Lower lobe of right lung (tissue), 2 donors: ENCODE data around the gene GMDS. TPM values are rescaled to one million over a fixed set of nuclear protein-coding genes. Genes with fewer than 3 reads are reported as not detected.

ENCODE experiments used
- ATAC-seq, 2 donors: fragments of 200-7000 bp; cut with Tn5 transposase; one replicate each; pipeline ENCODE4 v1.9.1; 2020 to 2022; ENCODE audit warnings: mild to moderate bottlenecking in 2 of 2, moderate library complexity in 2 of 2
- DNase-seq: peaks from one replicate; pipeline ENCODE4 v3.0.0-alpha.2; 2020
- H3K27ac ChIP-seq: fragments of 200-600 bp; one replicate; pipeline ENCODE4 v1.8.0; 2022
- H3K27me3 ChIP-seq: fragments of 200-600 bp; one replicate; pipeline ENCODE4 v1.8.0; 2022; ENCODE audit warnings: low read depth
- H3K36me3 ChIP-seq: fragments of 200-600 bp; one replicate; pipeline ENCODE4 v1.8.0; 2022; ENCODE audit warnings: mild to moderate bottlenecking
- H3K4me1 ChIP-seq: fragments of 200-600 bp; one replicate; pipeline ENCODE4 v1.8.0; 2022
- H3K4me3 ChIP-seq: fragments of 200-600 bp; one replicate; pipeline ENCODE4 v1.8.0; 2022; ENCODE audit warnings: mild to moderate bottlenecking
- H3K9me3 ChIP-seq: fragments of 200-600 bp; one replicate; pipeline ENCODE4 v1.8.0; 2022
- intact Hi-C: fragments of 100-400 bp; cut with DNase I; formaldehyde crosslinking; loops from one replicate; pipeline ENCODE4 v1.11.0; 2022
- total RNA-seq: library from RNA; stranded (reverse); fragmentation: NEBNext Ultra II Directional; extraction: Animal tissue kit (Norgen Biotek cat#: 25700); gene quantifications from one replicate; pipeline ENCODE4 v1.2.1, GENCODE V29; 2021
- TF ChIP-seq, protein P1 (sequence below): fragments of 200-600 bp; IDR thresholded peaks from one replicate; pipeline ENCODE4 v1.8.0; 2022; ENCODE audit warnings: antibody characterized with exemption, mild to moderate bottlenecking
- donor health status: DM: no; HTN: yes; CAD: no; lungs with severe emphysema.

GMDS gene
- total RNA-seq, 1 donor from 2014 or later = 12.7 TPM

DNA sequence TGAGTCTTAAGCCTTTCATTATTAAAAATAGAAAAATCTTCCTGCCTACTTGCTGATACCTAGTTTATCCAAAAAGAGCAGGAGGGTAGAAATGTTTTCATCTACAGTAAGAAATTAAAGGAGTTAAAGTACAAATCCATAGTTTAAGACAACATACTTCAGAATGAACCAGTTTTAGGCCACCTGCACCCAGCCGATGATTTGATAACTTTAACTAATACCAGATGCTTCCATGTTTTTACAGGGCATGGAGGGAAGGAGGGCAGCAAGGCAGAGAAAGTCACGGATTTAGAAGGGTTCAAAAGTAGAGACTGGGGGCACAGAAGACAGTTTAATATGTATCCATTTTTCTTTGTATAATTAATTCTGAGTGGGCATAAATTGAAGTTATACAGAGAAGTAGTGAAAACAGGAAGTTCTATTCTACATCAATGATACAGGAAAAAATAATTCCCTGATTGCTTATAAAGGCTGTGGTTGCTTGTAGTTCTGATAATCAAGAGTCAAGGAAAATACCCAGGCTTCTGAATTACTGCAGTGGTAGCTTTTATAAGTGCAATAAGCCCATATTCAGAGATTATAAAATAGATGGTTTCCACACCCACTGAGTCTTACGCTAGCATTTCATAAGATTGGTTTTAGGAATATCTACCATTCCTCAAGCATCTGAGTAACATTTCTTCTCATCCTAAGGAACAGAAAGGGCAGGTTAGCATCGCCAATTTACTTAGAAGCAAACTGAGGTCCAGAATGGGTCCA lies 72.0 kb downstream of the GMDS start:
- ATAC-seq (no peak), DNase-seq (no peak)
- no peaks in the 10 kb centered on the region for H3K9me3 ChIP-seq
- H3K4me3 ChIP-seq = no peak overlapping the region
- TF ChIP-seq, protein P1, sequence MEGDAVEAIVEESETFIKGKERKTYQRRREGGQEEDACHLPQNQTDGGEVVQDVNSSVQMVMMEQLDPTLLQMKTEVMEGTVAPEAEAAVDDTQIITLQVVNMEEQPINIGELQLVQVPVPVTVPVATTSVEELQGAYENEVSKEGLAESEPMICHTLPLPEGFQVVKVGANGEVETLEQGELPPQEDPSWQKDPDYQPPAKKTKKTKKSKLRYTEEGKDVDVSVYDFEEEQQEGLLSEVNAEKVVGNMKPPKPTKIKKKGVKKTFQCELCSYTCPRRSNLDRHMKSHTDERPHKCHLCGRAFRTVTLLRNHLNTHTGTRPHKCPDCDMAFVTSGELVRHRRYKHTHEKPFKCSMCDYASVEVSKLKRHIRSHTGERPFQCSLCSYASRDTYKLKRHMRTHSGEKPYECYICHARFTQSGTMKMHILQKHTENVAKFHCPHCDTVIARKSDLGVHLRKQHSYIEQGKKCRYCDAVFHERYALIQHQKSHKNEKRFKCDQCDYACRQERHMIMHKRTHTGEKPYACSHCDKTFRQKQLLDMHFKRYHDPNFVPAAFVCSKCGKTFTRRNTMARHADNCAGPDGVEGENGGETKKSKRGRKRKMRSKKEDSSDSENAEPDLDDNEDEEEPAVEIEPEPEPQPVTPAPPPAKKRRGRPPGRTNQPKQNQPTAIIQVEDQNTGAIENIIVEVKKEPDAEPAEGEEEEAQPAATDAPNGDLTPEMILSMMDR = no peak
- H3K27me3 ChIP-seq = no peaks in the 10 kb centered on the region
- no peak overlapping the region for H3K27ac ChIP-seq
- intact Hi-C loops = no loop called here
- no peaks in the 10 kb centered on the region for H3K36me3 ChIP-seq
- H3K4me1 ChIP-seq = no peaks in the 10 kb centered on the region

DNA sequence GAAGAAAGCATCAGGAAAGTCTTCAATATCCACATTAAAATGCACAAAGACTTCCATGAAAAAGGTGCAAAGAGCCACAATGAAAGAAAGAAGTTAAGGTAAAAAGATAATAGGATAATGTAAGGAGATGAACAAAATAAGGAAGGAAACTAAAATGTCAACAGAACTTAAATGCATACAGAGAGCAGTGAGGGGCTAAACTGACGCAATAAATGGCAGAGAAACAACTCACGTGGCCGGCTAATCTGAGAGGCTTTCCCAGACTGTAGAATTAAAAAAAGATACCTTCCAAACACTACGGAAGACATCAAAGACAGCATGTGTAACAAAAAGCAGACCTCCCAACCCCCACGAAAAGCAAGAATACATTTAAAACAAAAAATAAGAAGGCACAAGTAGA lies 73.7 kb downstream of the GMDS start:
- Histone ChIP-seq H3K4me1 (no peaks in the 10 kb centered on the region), H3K36me3 (no peaks in the 10 kb centered on the region), H3K27ac (no peak overlapping the region), H3K27me3 (no peaks in the 10 kb centered on the region), H3K4me3 (no peak overlapping the region), H3K9me3 (no peaks in the 10 kb centered on the region)
- intact Hi-C loops = no loop called here
- DNase-seq = no peak
- TF ChIP-seq, protein P1 = no peak
- no peak for ATAC-seq

DNA sequence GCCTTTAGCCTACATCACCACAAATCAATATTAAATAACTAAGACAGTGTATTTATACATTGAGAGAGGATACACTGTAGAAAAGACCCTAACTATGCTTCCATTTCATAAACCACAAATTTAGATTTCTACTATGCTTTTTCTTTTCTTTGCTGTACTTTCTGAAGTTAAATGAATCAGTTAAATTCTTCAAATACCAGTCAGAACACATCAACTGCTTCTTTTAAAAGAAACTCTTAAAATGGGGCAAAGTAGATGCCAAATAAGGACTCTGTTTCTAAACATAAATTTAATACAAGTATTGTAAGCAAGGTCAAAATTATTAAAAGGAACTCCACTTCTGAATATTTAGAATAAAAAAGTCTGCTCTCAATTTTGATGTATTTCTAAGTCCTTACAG lies 76.9 kb downstream of the GMDS start:
- Histone ChIP-seq H3K27ac (no peak overlapping the region), H3K4me1 (no peaks in the 10 kb centered on the region), H3K4me3 (no peak overlapping the region), H3K27me3 (no peaks in the 10 kb centered on the region), H3K9me3 (no peaks in the 10 kb centered on the region), H3K36me3 (no peaks in the 10 kb centered on the region)
- TF ChIP-seq, protein P1 = no peak
- intact Hi-C loops = no loop called here
- no peak for DNase-seq
- ATAC-seq = no peak

DNA sequence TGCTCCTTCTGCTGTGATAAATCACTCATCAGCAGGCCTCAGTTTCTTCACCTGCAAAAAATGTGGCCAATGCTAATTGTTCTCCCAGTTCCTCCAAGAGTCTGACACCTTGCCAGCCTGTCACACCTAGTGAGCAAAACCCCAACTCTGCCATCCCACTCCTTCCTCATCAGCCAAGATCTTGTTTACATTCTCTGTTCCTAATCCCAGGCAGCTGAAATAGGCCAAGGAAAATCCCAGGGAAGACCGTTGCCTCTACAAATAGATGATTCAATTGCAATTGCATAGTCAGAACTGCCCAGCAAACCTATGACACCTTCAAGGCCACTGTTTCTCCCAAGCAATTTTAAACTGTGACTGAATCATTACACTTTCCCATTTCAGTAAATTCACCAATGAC lies 78.7 kb downstream of the GMDS start:
- H3K9me3 ChIP-seq = no peaks in the 10 kb centered on the region
- DNase-seq = no peak
- H3K36me3 ChIP-seq = no peaks in the 10 kb centered on the region
- TF ChIP-seq, protein P1 = no peak
- H3K27me3 ChIP-seq = no peaks in the 10 kb centered on the region
- intact Hi-C loops = no loop called here
- H3K27ac ChIP-seq = no peak overlapping the region
- H3K4me1 ChIP-seq = peaks cover 5% of the 10 kb centered on the region
- no peak for ATAC-seq
- no peak overlapping the region for H3K4me3 ChIP-seq

DNA sequence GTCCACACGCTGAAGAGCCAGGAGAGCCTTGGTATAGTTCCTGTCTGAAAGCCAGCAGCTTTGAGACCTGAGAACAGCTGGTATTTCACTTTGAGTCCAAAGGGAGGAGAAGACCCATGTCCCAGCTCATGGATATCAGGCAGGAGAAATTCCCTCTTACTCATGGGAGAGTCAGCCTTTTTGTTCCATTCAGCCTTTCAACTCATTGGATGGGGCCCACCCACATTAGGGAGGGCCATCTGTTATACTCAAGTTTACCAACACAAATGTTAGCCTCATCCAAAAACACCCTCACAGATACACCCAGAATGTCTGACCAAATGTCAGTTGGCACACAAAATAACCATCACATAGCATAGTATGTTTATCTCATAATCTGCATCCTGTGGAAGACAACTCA lies 80.1 kb downstream of the GMDS start:
- TF ChIP-seq, protein P1 = no peak
- Histone ChIP-seq H3K27me3 (no peaks in the 10 kb centered on the region), H3K27ac (no peak overlapping the region), H3K9me3 (no peaks in the 10 kb centered on the region), H3K4me3 (no peak overlapping the region), H3K4me1 (peaks cover 7% of the 10 kb centered on the region), H3K36me3 (no peaks in the 10 kb centered on the region)
- no peak for DNase-seq
- no peak for ATAC-seq
- intact Hi-C loops = no loop called here
